Duodenal mucosa (tissue), 2 donors: ENCODE results near the gene KLF11.

Source experiments
- H3K27ac ChIP-seq: one replicate; pipeline ENCODE4 v1.7.0; 2013; ENCODE audit warnings: low read depth, low read length
- H3K27me3 ChIP-seq, 2 donors: one replicate each; pipeline ENCODE4 v1.7.0; 2013; ENCODE audit warnings: low read length in 2 of 2, control low read depth in 1 of 2; ENCODE audit not compliant: insufficient read depth in 2 of 2, control insufficient read depth in 1 of 2
- H3K36me3 ChIP-seq, 2 donors: one replicate each; pipeline ENCODE4 v1.7.0; 2013; ENCODE audit warnings: low read length in 2 of 2, control low read depth in 1 of 2; ENCODE audit not compliant: insufficient read depth in 2 of 2, control insufficient read depth in 1 of 2
- H3K4me1 ChIP-seq, 2 donors: one replicate each; pipeline ENCODE4 v1.7.0; 2013; ENCODE audit warnings: low read length in 2 of 2, control low read depth in 1 of 2; ENCODE audit not compliant: insufficient read depth in 2 of 2, control insufficient read depth in 1 of 2
- H3K4me3 ChIP-seq, 2 donors: one replicate each; pipeline ENCODE4 v1.7.0; 2013; ENCODE audit warnings: low read length in 2 of 2, low read depth in 1 of 2
- H3K9ac ChIP-seq, 2 donors: one replicate each; pipeline ENCODE4 v1.7.0; 2013; ENCODE audit warnings: low read length in 2 of 2, low read depth in 1 of 2
- H3K9me3 ChIP-seq, 2 donors: one replicate each; pipeline ENCODE4 v1.7.0; 2013; ENCODE audit warnings: low read length in 2 of 2, control low read depth in 1 of 2; ENCODE audit not compliant: control insufficient read depth in 1 of 2

KLF11 gene

GRCh38 chr2:10096641-10097040 is 53.3 kb downstream of the KLF11 start:
- H3K9ac ChIP-seq: no peak overlapping the region
- no peaks in the 10 kb centered on the region for H3K9me3 ChIP-seq
- H3K4me1 ChIP-seq: peaks cover 0 to 3% of the 10 kb centered on the region in 2 donors
- no peaks in the 10 kb centered on the region for H3K36me3 ChIP-seq
- no peak overlapping the region for H3K4me3 ChIP-seq
- H3K27me3 ChIP-seq: peaks cover 0 to 6% of the 10 kb centered on the region in 2 donors
- H3K27ac ChIP-seq: no peak overlapping the region

- Histone ChIP-seq H3K36me3 (no peaks in the 10 kb centered on the region), H3K27ac (no peak overlapping the region), H3K9ac (no peak overlapping the region), H3K27me3 (peaks cover 0 to 6% of the 10 kb centered on the region in 2 donors), H3K4me3 (no peak overlapping the region), H3K9me3 (no peaks in the 10 kb centered on the region), H3K4me1 (peaks cover 0 to 3% of the 10 kb centered on the region in 2 donors)
Measured at GRCh38 chr2:10097352-10098148, 54.2 kb downstream of the KLF11 start.

- no peaks in the 10 kb centered on the region for H3K36me3 ChIP-seq
- no peaks in the 10 kb centered on the region for H3K9me3 ChIP-seq
- H3K27ac ChIP-seq: no peak overlapping the region
- H3K27me3 ChIP-seq: no peaks in the 10 kb centered on the region
- no peak overlapping the region for H3K9ac ChIP-seq
- peaks cover 4 to 11% of the 10 kb centered on the region in 2 donors for H3K4me1 ChIP-seq
- no peak overlapping the region for H3K4me3 ChIP-seq
Measured at GRCh38 chr2:10101491-10101890, 58.1 kb downstream of the KLF11 start.

GRCh38 chr2:10103179-10103578 is 59.8 kb downstream of the KLF11 start:
- Histone ChIP-seq H3K9ac (no peak overlapping the region), H3K27me3 (no peaks in the 10 kb centered on the region), H3K9me3 (no peaks in the 10 kb centered on the region), H3K36me3 (no peaks in the 10 kb centered on the region), H3K4me1 (peaks cover 4 to 11% of the 10 kb centered on the region in 2 donors), H3K4me3 (no peak overlapping the region), H3K27ac (no peak overlapping the region)
